HepG2 (cell line): ENCODE data around the gene SLA2. TPM values are rescaled to one million over a fixed set of nuclear protein-coding genes. Genes with fewer than 3 reads are reported as not detected.

Experiments used
- ADNP ChIP-seq: sonication (generic); formaldehyde crosslinking; IDR thresholded peaks from 2 replicates; pipeline ENCODE4 v1.4.0; 2020; ENCODE audit warnings: missing genetic modification reagents
- AGO1 ChIP-seq: fragments of 200-400 bp; formaldehyde crosslinking; IDR thresholded peaks from 2 replicates; pipeline ENCODE4 v1.6.1; 2017; ENCODE audit warnings: mild to moderate bottlenecking, low read depth, low read length, moderate library complexity; ENCODE audit not compliant: poor library complexity, severe bottlenecking
- JUND ChIP-seq: sonication (generic); formaldehyde crosslinking; IDR thresholded peaks from 2 replicates; pipeline ENCODE4 v1.8.0; 2022; ENCODE audit warnings: mild to moderate bottlenecking, missing genetic modification reagents
- PITX1 ChIP-seq: sonication (generic); formaldehyde crosslinking; IDR thresholded peaks from 2 replicates; pipeline ENCODE4 v1.5.1; 2020; ENCODE audit warnings: mild to moderate bottlenecking, missing genetic modification reagents
- RBFOX2 ChIP-seq: fragments of 200-400 bp; formaldehyde crosslinking; IDR thresholded peaks from 2 replicates; pipeline ENCODE4 v1.6.1; 2017; ENCODE audit warnings: low read depth, mild to moderate bottlenecking, low read length
- RFX5 ChIP-seq: IDR thresholded peaks from 2 replicates; pipeline ENCODE4 v1.6.1; 2011; ENCODE audit warnings: low read depth, low read length, improper control_type of control experiment
- TAF1 ChIP-seq: sonication (generic); formaldehyde crosslinking; IDR thresholded peaks from 2 replicates; pipeline ENCODE4 v1.4.0; 2020; ENCODE audit warnings: missing genetic modification reagents
- ZBTB3 ChIP-seq: sonication (generic); formaldehyde crosslinking; IDR thresholded peaks from 2 replicates; pipeline ENCODE4 v1.4.0; 2020; ENCODE audit warnings: low read depth, mild to moderate bottlenecking, moderate library complexity, missing genetic modification reagents, borderline replicate concordance
- ZFY ChIP-seq: sonication (generic); formaldehyde crosslinking; IDR thresholded peaks from 2 replicates; pipeline ENCODE4 v1.4.0; 2020; ENCODE audit warnings: missing genetic modification reagents
- ZNF101 ChIP-seq: sonication (generic); formaldehyde crosslinking; IDR thresholded peaks from 2 replicates; pipeline ENCODE4 v1.4.0; 2020; ENCODE audit warnings: mild to moderate bottlenecking, low read depth, missing genetic modification reagents, borderline replicate concordance
- ZNF460 ChIP-seq: sonication (generic); formaldehyde crosslinking; IDR thresholded peaks from 2 replicates; pipeline ENCODE4 v1.5.1; 2020; ENCODE audit warnings: missing genetic modification reagents, mild to moderate bottlenecking, borderline replicate concordance
- ZSCAN12 ChIP-seq: sonication (generic); formaldehyde crosslinking; IDR thresholded peaks from 2 replicates; pipeline ENCODE4 v1.9.0; 2021; ENCODE audit warnings: mild to moderate bottlenecking, missing genetic modification reagents
- polyA plus RNA-seq, 8 experiments: library from polyadenylated mRNA; depleted of rRNA in 3 of 8; stranded (reverse) in 7 of 8; unstranded in 1 of 8; fragments of >200 nt; fragmentation: Illumina TruSeq in 4 of 8; extraction: Trizol in 4 of 8; gene quantifications; 2 replicates each; pipeline versions ENCODE4 v1.2.1 to v1.2.3, GENCODE V29; 2011 to 2016; ENCODE audit warnings: low read depth in 4 of 8, missing spikeins in 1 of 8, mixed read lengths in 1 of 8; ENCODE audit not compliant: insufficient read depth in 1 of 8
- total RNA-seq, 5 experiments: library from RNA; depleted of rRNA; stranded (reverse); fragments of >200 nt; fragmentation: Illumina TruSeq; extraction: Trizol; gene quantifications; 2 replicates each; pipeline ENCODE4 v1.2.3, GENCODE V29; 2016; ENCODE audit warnings: low read depth in 1 of 5
- TF ChIP-seq, protein P1 (sequence below): IDR thresholded peaks from 2 replicates; pipeline ENCODE4 v1.6.1; 2016; ENCODE audit warnings: low read depth, missing genetic modification reagents, missing compliant biosample characterization
- TF ChIP-seq, protein P2 (sequence below): sonication (generic); formaldehyde crosslinking; IDR thresholded peaks from 2 replicates; pipeline ENCODE4 v1.5.0; 2020; ENCODE audit warnings: missing genetic modification reagents
- TF ChIP-seq, protein P3 (sequence below): sonication (generic); formaldehyde crosslinking; IDR thresholded peaks from 2 replicates; pipeline ENCODE4 v1.4.0; 2020; ENCODE audit warnings: missing genetic modification reagents
- TF ChIP-seq, protein P4 (sequence below): sonication (generic); formaldehyde crosslinking; IDR thresholded peaks from 2 replicates; pipeline ENCODE4 v1.8.0; 2023; ENCODE audit warnings: mild to moderate bottlenecking, missing genetic modification reagents
- TF ChIP-seq, protein P5 (sequence below): sonication (generic); formaldehyde crosslinking; IDR thresholded peaks from 2 replicates; pipeline ENCODE4 v1.8.1; 2023; ENCODE audit warnings: mild to moderate bottlenecking, missing genetic modification reagents
- TF ChIP-seq, protein P6 (sequence below): sonication (generic); formaldehyde crosslinking; IDR thresholded peaks from 2 replicates; pipeline ENCODE4 v1.8.0; 2022; ENCODE audit warnings: mild to moderate bottlenecking, missing genetic modification reagents, moderate library complexity

Gene SLA2
- total and polyA plus RNA-seq, 2 of the 13 experiments (the other 11 are each of a cell fraction or from before 2014, with no cell fraction given): 1.6 to 3.6 TPM

DNA sequence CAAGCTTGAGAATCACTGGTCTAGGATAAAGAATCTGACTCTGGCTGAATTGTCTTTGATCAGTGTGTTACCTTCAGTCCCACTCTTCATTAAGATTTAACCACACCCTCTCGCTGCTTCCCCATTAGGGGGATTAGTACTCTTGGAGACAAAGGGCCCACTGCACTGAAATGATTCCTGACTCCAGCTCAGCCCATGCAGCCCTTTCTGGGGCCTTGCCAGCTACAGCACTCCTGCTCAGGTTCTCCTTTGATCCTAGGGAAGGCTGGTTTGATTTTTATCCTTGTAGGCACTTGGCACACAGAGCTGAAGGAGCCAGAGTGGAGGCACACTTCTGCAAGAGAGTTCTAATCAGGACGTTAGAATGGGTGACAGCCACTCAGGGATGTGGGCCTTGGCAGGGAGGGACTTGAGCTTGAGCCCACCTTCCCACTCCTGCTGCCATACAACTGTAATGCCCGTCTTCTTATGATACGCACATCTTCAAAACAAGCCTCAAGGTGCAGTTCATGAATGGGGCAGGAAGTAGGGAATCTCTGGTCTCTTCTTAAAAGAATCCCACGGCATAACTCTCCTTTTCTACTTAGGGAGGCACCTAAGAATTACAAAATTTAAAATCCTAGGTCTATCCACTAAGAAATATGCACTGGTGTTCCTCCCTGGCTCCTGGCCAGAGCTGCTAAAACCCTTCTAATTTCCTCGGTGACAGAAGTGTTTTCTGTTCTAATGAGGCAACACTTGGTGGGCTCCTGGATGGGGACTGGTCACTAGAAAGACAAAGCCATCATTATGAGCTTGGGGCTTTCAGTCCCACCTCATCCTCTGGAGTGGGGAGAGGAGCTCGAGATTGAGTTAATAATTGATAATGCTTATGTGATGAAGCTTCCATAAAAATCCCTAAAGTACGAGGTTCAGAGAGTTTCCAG is 1.5 kb upstream of the SLA2 start (continued):
- TF ChIP-seq, protein P1, sequence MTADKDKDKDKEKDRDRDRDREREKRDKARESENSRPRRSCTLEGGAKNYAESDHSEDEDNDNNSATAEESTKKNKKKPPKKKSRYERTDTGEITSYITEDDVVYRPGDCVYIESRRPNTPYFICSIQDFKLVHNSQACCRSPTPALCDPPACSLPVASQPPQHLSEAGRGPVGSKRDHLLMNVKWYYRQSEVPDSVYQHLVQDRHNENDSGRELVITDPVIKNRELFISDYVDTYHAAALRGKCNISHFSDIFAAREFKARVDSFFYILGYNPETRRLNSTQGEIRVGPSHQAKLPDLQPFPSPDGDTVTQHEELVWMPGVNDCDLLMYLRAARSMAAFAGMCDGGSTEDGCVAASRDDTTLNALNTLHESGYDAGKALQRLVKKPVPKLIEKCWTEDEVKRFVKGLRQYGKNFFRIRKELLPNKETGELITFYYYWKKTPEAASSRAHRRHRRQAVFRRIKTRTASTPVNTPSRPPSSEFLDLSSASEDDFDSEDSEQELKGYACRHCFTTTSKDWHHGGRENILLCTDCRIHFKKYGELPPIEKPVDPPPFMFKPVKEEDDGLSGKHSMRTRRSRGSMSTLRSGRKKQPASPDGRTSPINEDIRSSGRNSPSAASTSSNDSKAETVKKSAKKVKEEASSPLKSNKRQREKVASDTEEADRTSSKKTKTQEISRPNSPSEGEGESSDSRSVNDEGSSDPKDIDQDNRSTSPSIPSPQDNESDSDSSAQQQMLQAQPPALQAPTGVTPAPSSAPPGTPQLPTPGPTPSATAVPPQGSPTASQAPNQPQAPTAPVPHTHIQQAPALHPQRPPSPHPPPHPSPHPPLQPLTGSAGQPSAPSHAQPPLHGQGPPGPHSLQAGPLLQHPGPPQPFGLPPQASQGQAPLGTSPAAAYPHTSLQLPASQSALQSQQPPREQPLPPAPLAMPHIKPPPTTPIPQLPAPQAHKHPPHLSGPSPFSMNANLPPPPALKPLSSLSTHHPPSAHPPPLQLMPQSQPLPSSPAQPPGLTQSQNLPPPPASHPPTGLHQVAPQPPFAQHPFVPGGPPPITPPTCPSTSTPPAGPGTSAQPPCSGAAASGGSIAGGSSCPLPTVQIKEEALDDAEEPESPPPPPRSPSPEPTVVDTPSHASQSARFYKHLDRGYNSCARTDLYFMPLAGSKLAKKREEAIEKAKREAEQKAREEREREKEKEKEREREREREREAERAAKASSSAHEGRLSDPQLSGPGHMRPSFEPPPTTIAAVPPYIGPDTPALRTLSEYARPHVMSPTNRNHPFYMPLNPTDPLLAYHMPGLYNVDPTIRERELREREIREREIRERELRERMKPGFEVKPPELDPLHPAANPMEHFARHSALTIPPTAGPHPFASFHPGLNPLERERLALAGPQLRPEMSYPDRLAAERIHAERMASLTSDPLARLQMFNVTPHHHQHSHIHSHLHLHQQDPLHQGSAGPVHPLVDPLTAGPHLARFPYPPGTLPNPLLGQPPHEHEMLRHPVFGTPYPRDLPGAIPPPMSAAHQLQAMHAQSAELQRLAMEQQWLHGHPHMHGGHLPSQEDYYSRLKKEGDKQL (CRISPR knock-in tag): no peak
- TF ChIP-seq ZNF101 (no peak), RBFOX2 (0 out of 2 replicates have a peak, but pooled peaks have one; percentile 21), JUND (no peak), AGO1 (no peak), PITX1 (no peak; the same call in 1 of the 2 replicates), ZNF460 (CRISPR knock-in tag) (no peak), ZBTB3 (CRISPR knock-in tag) (no peak), ZFY (CRISPR knock-in tag) (peak; percentile 36; the same call in 1 of the 2 replicates), ZSCAN12 (CRISPR knock-in tag) (no peak), TAF1 (CRISPR knock-in tag) (no peak), RFX5 (no peak), ADNP (CRISPR knock-in tag) (no peak)
- TF ChIP-seq, protein P2, sequence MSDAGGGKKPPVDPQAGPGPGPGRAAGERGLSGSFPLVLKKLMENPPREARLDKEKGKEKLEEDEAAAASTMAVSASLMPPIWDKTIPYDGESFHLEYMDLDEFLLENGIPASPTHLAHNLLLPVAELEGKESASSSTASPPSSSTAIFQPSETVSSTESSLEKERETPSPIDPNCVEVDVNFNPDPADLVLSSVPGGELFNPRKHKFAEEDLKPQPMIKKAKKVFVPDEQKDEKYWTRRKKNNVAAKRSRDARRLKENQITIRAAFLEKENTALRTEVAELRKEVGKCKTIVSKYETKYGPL (CRISPR knock-in tag): no peak
- TF ChIP-seq, protein P3, sequence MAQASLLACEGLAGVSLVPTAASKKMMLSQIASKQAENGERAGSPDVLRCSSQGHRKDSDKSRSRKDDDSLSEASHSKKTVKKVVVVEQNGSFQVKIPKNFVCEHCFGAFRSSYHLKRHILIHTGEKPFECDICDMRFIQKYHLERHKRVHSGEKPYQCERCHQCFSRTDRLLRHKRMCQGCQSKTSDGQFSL (CRISPR knock-in tag): 0 out of 2 replicates have a peak, but pooled peaks have one; percentile 32
- TF ChIP-seq, protein P4, sequence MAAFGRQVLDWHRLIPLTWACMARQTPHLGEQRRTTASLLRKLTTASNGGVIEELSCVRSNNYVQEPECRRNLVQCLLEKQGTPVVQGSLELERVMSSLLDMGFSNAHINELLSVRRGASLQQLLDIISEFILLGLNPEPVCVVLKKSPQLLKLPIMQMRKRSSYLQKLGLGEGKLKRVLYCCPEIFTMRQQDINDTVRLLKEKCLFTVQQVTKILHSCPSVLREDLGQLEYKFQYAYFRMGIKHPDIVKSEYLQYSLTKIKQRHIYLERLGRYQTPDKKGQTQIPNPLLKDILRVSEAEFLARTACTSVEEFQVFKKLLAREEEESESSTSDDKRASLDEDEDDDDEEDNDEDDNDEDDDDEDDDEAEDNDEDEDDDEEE (CRISPR knock-in tag): peak; percentile 87
- TF ChIP-seq, protein P5, sequence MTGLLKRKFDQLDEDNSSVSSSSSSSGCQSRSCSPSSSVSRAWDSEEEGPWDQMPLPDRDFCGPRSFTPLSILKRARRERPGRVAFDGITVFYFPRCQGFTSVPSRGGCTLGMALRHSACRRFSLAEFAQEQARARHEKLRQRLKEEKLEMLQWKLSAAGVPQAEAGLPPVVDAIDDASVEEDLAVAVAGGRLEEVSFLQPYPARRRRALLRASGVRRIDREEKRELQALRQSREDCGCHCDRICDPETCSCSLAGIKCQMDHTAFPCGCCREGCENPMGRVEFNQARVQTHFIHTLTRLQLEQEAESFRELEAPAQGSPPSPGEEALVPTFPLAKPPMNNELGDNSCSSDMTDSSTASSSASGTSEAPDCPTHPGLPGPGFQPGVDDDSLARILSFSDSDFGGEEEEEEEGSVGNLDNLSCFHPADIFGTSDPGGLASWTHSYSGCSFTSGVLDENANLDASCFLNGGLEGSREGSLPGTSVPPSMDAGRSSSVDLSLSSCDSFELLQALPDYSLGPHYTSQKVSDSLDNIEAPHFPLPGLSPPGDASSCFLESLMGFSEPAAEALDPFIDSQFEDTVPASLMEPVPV (CRISPR knock-in tag): no peak
- TF ChIP-seq, protein P6, sequence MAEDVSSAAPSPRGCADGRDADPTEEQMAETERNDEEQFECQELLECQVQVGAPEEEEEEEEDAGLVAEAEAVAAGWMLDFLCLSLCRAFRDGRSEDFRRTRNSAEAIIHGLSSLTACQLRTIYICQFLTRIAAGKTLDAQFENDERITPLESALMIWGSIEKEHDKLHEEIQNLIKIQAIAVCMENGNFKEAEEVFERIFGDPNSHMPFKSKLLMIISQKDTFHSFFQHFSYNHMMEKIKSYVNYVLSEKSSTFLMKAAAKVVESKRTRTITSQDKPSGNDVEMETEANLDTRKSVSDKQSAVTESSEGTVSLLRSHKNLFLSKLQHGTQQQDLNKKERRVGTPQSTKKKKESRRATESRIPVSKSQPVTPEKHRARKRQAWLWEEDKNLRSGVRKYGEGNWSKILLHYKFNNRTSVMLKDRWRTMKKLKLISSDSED (CRISPR knock-in tag): no peak
